HEK293T (cell line): ENCODE data around the gene ZNF587B.
"Not testable (repeated sequence)": the region's sequence is repeated elsewhere in the genome, so short reads cannot be mapped to it uniquely, and the experiment has no call there.

Source experiments
- CTCF ChIA-PET: fragments of 350-600 bp; formaldehyde crosslinking; extraction: SDS; loops from one replicate; lab custom pipeline; 2021; ENCODE audit warnings: antibody characterized with exemption, inconsistent platforms; lab: Yijun Ruan, JAX
- POLR2A ChIA-PET: fragments of 350-600 bp; formaldehyde crosslinking; extraction: SDS; loops from one replicate; lab custom pipeline; 2020; ENCODE audit warnings: antibody characterized with exemption, inconsistent platforms; lab: Yijun Ruan, JAX
- DNase-seq: peaks from one replicate; pipeline ENCODE4 v3.0.0; 2012; ENCODE audit warnings: mixed read lengths; ENCODE audit errors: extremely low spot score
- ARNT ChIP-seq: fragments of 450-650 bp; IDR thresholded peaks from 2 replicates; pipeline ENCODE4 v1.6.1; 2017; ENCODE audit warnings: mild to moderate bottlenecking
- BHLHE40 ChIP-seq: fragments of 450-650 bp; IDR thresholded peaks from 2 replicates; pipeline ENCODE4 v1.6.1; 2016; ENCODE audit warnings: mild to moderate bottlenecking, moderate library complexity, borderline replicate concordance
- CTBP1 ChIP-seq: fragments of 450-650 bp; IDR thresholded peaks from 2 replicates; pipeline ENCODE4 v1.6.1; 2016; ENCODE audit warnings: borderline replicate concordance
- ELF4 ChIP-seq: fragments of 450-650 bp; IDR thresholded peaks from 2 replicates; pipeline ENCODE4 v1.6.1; 2017; ENCODE audit warnings: antibody characterized with exemption
- FOXA1 ChIP-seq: fragments of 450-650 bp; IDR thresholded peaks from 2 replicates; pipeline ENCODE4 v1.6.1; 2016; ENCODE audit warnings: mild to moderate bottlenecking
- FOXK2 ChIP-seq: fragments of 450-650 bp; IDR thresholded peaks from 2 replicates; pipeline ENCODE4 v1.6.1; 2016; ENCODE audit warnings: mild to moderate bottlenecking
- FOXM1 ChIP-seq: fragments of 450-650 bp; IDR thresholded peaks from 2 replicates; pipeline ENCODE4 v1.6.1; 2017; ENCODE audit warnings: mild to moderate bottlenecking, borderline replicate concordance
- HDGF ChIP-seq: fragments of 450-650 bp; IDR thresholded peaks from 2 replicates; pipeline ENCODE4 v1.6.1; 2017; ENCODE audit warnings: antibody characterized with exemption, borderline replicate concordance
- L3MBTL2 ChIP-seq: fragments of 450-650 bp; conservative IDR thresholded peaks from 2 replicates; pipeline ENCODE4 v1.6.1; 2016; ENCODE audit warnings: mild to moderate bottlenecking
- LEF1 ChIP-seq: fragments of 450-650 bp; IDR thresholded peaks from 2 replicates; pipeline ENCODE4 v1.6.1; 2017; ENCODE audit warnings: mild to moderate bottlenecking, borderline replicate concordance
- NFRKB ChIP-seq: fragments of 450-650 bp; IDR thresholded peaks from 2 replicates; pipeline ENCODE4 v1.6.1; 2016; ENCODE audit warnings: mild to moderate bottlenecking, moderate library complexity
- PKNOX1 ChIP-seq: fragments of 450-650 bp; IDR thresholded peaks from 2 replicates; pipeline ENCODE4 v1.6.1; 2016
- SP1 ChIP-seq: fragments of 450-650 bp; IDR thresholded peaks from 2 replicates; pipeline ENCODE4 v1.6.1; 2017
- SUZ12 ChIP-seq: fragments of 450-650 bp; IDR thresholded peaks from 2 replicates; pipeline ENCODE4 v1.6.1; 2016; ENCODE audit warnings: mild to moderate bottlenecking
- TARDBP ChIP-seq: fragments of 450-650 bp; IDR thresholded peaks from 2 replicates; pipeline ENCODE4 v1.6.1; 2016
- ZNF384 ChIP-seq: fragments of 450-650 bp; IDR thresholded peaks from 2 replicates; pipeline ENCODE4 v1.6.1; 2016

Gene ZNF587B

GRCh38 chr19:57817976-57818375 is 12.1 kb upstream of the ZNF587B start:
- no peak for DNase-seq
- TF ChIP-seq ARNT (no peak), NFRKB (no peak), FOXA1 (no peak), ZNF384 (no peak), FOXK2 (no peak), TARDBP (no peak), LEF1 (no peak), L3MBTL2 (no peak)
- ChIA-PET POLR2A (no interaction called here), CTCF (no interaction called here)

GRCh38 chr19:57818378-57818777 is 11.7 kb upstream of the ZNF587B start:
- CTCF ChIA-PET, result no interaction called here
- no peak for DNase-seq
- TF ChIP-seq HDGF (no peak), LEF1 (no peak), NFRKB (no peak), BHLHE40 (no peak), CTBP1 (no peak), SUZ12 (no peak), ZNF384 (no peak), L3MBTL2 (no peak), FOXM1 (no peak), TARDBP (no peak), FOXK2 (no peak), FOXA1 (no peak), SP1 (no peak), PKNOX1 (no peak), ARNT (no peak), ELF4 (no peak)
- POLR2A ChIA-PET, result interaction anchor here (1.6 kb wide), 1 partner anchor 49 kb away, joined by 4 read pairs; the partner anchor contains the start of gene ZNF586

GRCh38 chr19:57819475-57820148 is 10.5 kb upstream of the ZNF587B start:
- ChIA-PET POLR2A (interaction anchor here (0.6 to 1.7 kb wide), 9 partner anchors 8 to 542 kb away, joined by 3 to 6 read pairs (median 3); partner anchors contain the start of genes ZNF211, ZNF551 and ZNF586), CTCF (interaction anchor here (0.6 to 0.8 kb wide), 2 partner anchors 410 to 414 kb away, joined by 3 to 4 read pairs; no protein-coding TSS in a partner anchor)
- peak; percentile 81 for DNase-seq
- TF ChIP-seq L3MBTL2 (peak; percentile 76), NFRKB (no peak), ELF4 (peak; percentile 80), PKNOX1 (peak; percentile 98)

GRCh38 chr19:57820599-57820998 is 9.5 kb upstream of the ZNF587B start:
- CTCF ChIA-PET, result no interaction called here
- POLR2A ChIA-PET, result interaction anchor here (1.7 kb wide), 1 partner anchor 7 kb away, joined by 6 read pairs; no protein-coding TSS in a partner anchor
- no peak for DNase-seq
- TF ChIP-seq NFRKB, result no peak
- no peak for TF ChIP-seq HDGF
- no peak for TF ChIP-seq LEF1
- TF ChIP-seq SUZ12, result no peak
- no peak for TF ChIP-seq FOXM1
- TF ChIP-seq ARNT, result no peak
- no peak for TF ChIP-seq FOXA1
- no peak for TF ChIP-seq L3MBTL2
- TF ChIP-seq ELF4, result no peak
- TF ChIP-seq BHLHE40, result no peak
- no peak for TF ChIP-seq TARDBP
- no peak for TF ChIP-seq PKNOX1
- TF ChIP-seq FOXK2, result no peak
- TF ChIP-seq ZNF384, result no peak
- TF ChIP-seq CTBP1, result no peak
- no peak for TF ChIP-seq SP1

GRCh38 chr19:57821095-57821494 is 9.0 kb upstream of the ZNF587B start:
- DNase-seq, CTCF ChIA-PET, POLR2A ChIA-PET: not testable (repeated sequence)

GRCh38 chr19:57821501-57821900 is 8.6 kb upstream of the ZNF587B start:
- CTCF ChIA-PET, POLR2A ChIA-PET: not testable (repeated sequence)

GRCh38 chr19:57823155-57823554 is 6.9 kb upstream of the ZNF587B start:
- DNase-seq, CTCF ChIA-PET, POLR2A ChIA-PET: not testable (repeated sequence)

More at GRCh38 chr19:57821501-57821900, 8.6 kb upstream of the ZNF587B start:
- not testable (repeated sequence) for DNase-seq

GRCh38 chr19:57823608-57824007 is 6.5 kb upstream of the ZNF587B start:
- CTCF ChIA-PET, POLR2A ChIA-PET, DNase-seq: not testable (repeated sequence)
